HG03571 (cell line): ENCODE measurements around the gene VWA3B.
"Not testable (repeated sequence)": the region's sequence is repeated elsewhere in the genome, so short reads cannot be mapped to it uniquely, and the experiment has no call there.

Experiments used
- ATAC-seq: cut with Tn5 transposase; IDR thresholded peaks from one replicate; pipeline ENCODE4 v1.9.1; 2021; ENCODE audit not compliant: unreplicated experiment

VWA3B gene

DNA sequence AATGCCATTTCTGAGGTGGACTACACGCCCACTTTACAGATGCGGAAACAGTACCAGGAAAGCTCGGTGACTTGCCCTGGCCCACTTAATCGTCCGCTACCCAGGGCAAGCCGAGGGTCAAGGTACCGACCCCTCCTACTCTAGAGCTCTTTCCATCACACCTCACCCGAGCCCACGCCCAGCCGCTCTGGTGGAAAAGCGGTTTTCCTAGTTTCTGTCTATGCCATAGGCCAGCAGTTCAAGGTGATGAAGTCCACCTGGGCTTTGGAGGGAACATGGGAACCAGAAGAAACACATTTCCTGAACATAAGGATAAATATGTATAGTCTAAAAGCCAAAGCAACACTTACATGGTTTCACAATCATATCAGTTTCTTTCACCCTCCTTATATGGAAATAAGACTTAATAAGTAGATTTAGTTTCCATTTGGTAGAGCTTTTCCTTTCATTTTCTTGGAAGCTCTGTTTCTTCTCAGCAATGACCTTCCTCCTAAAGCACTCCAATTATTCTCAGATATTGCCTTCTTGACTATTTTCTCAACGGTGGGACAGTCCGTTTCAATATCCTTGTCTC is 567 bp downstream of the VWA3B start:
- ATAC-seq = no peak

DNA sequence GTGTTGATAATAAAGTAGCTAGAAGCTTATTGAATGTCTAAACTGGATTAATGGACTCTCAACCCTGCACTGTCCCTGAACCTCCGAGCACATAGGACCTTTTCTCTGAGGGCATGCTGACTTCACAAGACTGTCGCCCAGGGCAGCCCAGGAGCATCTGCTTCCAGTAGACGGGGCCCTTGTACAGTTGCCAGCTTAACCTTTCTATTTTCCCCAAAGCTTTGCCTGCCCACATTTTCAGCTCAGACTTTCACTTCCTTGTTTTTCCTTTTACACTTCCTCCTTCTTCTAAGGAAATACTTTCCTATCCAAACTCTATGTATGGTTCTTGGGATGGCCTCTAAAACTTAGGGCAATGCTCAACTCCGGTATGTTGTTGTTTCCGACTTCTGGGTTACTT is 1.3 kb downstream of the VWA3B start:
- no peak for ATAC-seq

- no peak for ATAC-seq
These were observed 3.0 kb downstream of the VWA3B start for GRCh38 chr2:98089941-98090340.

GRCh38 chr2:98090951-98091350 is 4.0 kb downstream of the VWA3B start:
- no peak for ATAC-seq

DNA sequence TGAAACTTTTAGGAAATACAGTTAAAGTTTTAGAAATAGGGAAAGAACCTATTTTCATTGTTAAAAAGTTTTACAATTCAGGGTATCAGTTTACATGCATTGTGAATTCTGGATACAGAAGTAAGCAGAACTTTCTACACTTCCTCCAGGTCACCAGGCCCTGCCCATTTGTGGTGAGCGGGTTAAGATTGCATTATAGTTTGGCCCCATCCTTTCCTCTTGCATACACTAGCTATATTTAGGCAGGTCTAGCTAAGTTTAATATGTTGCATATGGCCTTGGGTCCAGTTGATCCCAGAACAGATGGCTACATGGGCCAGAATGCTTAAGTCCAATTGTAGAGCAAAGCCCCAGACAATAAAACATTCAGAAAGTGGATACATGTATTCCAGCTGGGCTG is 4.8 kb downstream of the VWA3B start:
- no peak for ATAC-seq

GRCh38 chr2:98093146-98093545 is 6.2 kb downstream of the VWA3B start:
- no peak for ATAC-seq

- ATAC-seq = no peak
These were observed 6.6 kb downstream of the VWA3B start for GRCh38 chr2:98093611-98094010.

DNA sequence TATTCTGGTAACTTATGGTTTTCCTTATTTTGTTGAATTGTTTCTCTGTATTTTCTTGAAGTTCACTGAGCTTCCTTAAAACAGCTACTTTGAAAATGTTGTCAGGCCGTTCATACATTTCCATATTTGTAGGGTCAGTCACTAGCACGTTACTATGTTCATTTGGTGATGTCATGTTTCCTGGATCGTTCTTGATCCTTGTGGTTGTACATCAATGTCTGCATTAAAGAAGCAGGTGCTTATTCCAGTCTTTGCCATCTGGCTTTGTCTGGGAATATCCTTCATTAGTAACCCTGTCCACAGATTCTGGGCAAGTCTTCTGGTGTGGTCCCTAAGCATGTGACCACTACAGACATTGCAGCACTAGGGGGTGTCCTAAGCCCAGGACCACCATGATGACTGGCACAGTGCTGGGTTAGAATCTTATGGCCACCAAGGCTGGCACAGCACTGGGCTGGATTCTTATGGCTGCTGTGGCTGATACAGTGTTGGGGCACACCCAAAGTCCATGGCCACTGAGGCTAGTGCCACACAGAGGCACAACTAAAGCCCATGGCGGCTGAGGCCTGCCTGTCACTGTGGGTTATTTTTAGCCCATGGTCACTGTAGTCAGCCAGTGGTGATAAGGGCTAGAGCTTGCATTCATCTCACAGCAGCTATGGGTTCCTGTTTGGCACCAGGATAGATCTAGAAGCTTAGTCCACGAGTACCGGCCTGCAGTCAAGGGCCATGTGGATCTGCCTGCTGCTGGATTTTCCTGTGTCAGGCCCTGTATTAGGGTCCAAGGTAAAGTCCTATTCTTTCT is 13.2 kb downstream of the VWA3B start:
- ATAC-seq = no peak

DNA sequence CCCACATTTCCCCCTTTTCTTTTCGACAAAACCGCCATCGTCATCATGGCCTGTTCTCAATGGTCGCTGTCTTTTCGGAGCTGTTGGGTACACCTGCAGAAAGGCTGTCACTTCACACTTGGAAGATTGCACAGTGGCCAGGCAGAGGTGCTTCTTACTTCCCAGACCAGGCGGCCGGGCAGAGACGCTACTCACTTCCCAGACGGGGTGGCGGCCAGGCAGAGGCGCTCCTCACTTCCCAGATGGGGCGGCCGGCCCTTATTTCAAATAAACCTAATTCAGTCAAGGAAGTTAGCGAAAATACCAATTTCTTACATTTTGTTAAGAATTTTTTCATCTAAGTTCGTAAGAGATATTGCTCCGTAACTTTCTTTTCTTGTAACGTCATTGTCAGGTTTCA is 15.3 kb downstream of the VWA3B start:
- not testable (repeated sequence) for ATAC-seq

DNA sequence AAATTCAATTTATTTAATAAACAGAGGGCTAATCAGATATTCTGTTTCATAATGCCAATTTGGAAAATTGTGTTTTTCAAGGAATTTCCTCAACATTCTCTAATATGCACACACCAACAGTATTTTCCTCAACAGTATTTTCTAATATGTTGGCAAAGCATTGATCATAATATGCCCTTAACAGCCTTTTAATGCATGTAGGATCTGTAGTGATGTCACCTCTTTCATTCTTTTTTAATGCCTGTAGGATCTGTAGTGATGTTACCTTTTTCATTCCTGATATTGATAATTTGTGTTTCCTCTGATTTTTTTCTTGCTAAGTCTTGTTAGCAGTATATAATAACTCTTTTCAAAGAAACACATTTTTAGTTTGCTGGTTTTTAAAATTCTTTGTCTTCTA is 15.9 kb downstream of the VWA3B start:
- ATAC-seq = no peak

DNA sequence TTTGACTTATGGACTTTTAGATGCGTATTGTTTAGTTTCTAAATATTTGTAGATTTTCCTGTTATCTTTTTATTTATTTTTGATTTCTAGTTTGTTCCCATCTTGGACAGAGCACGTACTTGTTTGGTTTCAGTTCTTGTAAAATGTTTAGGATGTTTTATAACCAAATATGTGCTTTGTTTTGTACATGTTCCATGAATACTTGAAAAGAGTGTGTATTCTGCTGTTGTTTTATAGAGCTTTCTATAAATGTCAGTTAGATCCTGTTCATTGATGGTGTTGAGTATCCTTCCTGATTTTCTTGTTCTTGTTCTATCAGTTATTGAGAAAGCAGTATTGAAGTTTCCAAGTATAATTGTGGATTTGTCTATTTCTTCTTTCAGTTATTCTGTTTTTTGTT is 21.1 kb downstream of the VWA3B start:
- ATAC-seq = no peak

DNA sequence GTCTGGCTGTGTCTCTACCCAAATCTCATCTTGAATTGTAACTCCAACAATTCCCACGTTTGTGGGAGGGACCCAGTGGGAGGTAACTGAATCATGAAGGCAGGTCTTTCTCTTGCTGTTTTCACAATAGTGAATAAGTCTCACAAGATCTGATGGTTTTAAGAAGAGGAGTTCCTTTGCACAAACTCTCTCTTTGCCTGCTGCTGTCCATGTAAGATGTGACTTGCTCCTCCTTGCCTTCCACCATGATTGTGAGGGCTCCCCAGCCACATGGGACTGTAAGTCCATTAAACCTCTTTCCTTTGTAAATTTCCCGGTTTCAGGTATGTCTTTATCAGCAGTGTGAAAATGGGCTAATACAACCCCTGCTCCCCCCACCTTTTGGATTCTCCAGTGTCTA is 23.8 kb downstream of the VWA3B start:
- ATAC-seq = no peak

GRCh38 chr2:98114643-98115330 is 27.8 kb downstream of the VWA3B start:
- no peak for ATAC-seq

GRCh38 chr2:98118161-98118560 is 31.2 kb downstream of the VWA3B start:
- no peak for ATAC-seq

DNA sequence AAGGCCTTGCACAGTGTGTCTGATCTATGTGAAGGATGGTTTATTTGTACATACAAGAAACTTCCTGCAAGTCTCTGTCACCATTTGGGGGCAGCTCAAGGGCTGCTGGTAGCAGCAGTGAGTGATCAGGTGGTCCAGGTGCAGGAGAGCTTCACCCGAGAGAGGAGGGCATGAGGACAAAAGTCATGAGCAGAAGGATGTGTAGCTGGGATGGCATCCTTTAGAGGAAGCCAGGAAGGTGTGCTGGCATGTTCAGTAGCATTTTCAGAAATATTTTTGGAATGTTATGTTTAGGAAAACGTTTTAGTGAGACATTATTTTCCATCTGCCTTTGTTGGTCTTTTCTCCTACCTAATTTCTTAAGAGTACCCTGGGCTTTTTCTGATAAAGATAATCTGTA is 31.9 kb downstream of the VWA3B start:
- ATAC-seq = no peak

DNA sequence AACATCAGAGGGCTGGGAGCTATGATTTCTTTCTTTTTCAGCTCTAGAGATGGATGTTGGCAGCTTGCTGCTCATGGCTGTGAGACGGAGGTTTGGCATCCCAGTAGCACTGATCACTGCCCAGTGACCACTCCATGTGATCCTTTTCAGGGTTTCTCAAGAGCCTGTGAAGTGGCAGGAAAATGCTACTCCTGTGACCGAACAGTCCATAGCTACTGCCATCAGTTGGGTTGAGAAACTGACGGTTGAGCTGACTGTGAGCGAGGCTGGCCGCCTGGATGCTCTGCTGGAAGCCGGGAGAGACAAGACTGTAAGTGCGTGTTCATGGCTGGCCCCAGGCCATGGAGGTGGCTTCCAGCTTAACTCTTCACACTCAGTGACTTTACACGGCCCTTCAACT is 34.2 kb downstream of the VWA3B start:
- ATAC-seq = no peak

GRCh38 chr2:98122524-98122923 is 35.6 kb downstream of the VWA3B start:
- ATAC-seq = no peak

DNA sequence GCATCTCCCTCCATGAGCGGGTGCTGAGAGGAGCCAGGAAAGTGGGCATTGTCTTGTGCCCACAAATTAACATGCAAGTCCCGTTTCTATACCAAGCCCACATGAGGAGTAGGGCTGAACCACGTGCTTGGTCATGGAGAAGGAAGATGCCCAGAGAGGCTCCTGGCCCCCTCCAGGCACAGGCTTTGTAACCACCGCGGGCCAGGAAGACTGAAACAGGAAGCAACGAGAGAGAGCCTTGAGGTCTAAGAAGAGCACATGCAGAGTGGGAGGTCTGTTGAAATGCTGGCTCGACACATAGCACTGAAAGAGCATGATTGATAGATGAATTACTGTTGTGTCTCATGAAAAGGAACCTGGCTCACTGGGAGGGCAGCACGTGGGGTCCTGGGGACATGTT is 36.3 kb downstream of the VWA3B start:
- no peak for ATAC-seq

- no peak for ATAC-seq
These were observed 39.1 kb downstream of the VWA3B start for GRCh38 chr2:98126061-98126460.

- no peak for ATAC-seq
These were observed 40.4 kb downstream of the VWA3B start for GRCh38 chr2:98127229-98127989.

GRCh38 chr2:98128556-98129109 is 41.7 kb downstream of the VWA3B start:
- no peak for ATAC-seq
